DND-41 (cell line): ENCODE results near the gene HRH4.

Source experiments
- CTCF ChIP-seq: IDR thresholded peaks from 2 replicates; pipeline ENCODE4 v1.5.1; 2012; ENCODE audit warnings: borderline replicate concordance, low read length, moderate library complexity, mild to moderate bottlenecking; ENCODE audit not compliant: poor library complexity, severe bottlenecking; ENCODE audit errors: extremely low read depth
- EZH2 ChIP-seq: IDR thresholded peaks from 3 replicates; pipeline ENCODE4 v1.6.1; 2012; ENCODE audit warnings: borderline replicate concordance, low read depth, mild to moderate bottlenecking, moderate library complexity, low read length, inconsistent platforms; ENCODE audit not compliant: severe bottlenecking

GRCh38 chr18:24479371-24479770 lies 18.9 kb downstream of the HRH4 start:
- TF ChIP-seq CTCF (no peak), EZH2 (no peak)
